NT2/D1 (cell line): ENCODE data around the gene GAS7.

ENCODE experiments used
- YY1 ChIP-seq: IDR thresholded peaks from 2 replicates; pipeline ENCODE4 v1.6.1; 2011; ENCODE audit not compliant: insufficient read length, insufficient read depth
- ZNF274 ChIP-seq: IDR thresholded peaks from 2 replicates; pipeline ENCODE4 v1.6.1; 2011; ENCODE audit warnings: mild to moderate bottlenecking, low read depth, low read length

DNA sequence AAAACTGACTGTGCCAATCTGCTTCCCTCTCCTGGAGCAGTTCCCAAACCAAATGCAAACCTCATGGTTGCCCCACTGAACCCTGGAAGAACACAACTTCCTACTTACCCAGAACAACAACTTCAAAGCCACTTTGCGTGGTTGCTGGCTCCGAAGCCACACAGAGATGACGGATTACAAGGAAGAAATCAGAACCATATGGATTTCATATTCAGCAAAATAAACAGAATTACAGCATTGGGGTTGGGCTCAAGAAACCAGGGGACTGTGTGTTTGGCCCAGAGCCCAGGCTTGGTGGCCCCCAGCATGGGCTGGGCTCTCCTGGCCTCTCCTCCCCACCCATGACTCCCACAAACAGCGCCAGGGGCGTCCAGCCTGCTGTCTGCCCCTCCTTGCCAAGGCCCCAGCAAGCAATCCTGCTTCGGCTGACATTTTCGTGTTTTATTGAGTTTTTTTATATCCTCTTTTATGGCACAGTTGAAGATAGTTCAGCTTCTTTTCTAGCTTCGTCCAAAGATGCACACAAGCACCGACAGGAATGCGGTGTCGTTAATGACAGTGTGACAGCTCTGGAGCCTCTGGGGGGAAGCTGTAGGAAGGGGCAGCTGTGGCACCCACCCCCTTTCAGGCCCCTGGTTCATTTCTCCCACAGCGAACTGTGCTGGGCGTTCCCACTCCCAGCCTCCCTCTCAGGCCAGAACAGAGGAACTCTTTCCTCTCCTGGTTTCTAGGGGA, 137.1 kb downstream of the GAS7 start:
- no peak for TF ChIP-seq YY1
- no peak for TF ChIP-seq ZNF274
